ENCODE measurements around the gene TBC1D9. TPM values are rescaled to one million over a fixed set of nuclear protein-coding genes. Genes with fewer than 3 reads are reported as not detected.

The TBC1D9 gene
- total RNA-seq, 2 experiments from 2014 or later = 0.04 TPM; not detected in 1

DNA sequence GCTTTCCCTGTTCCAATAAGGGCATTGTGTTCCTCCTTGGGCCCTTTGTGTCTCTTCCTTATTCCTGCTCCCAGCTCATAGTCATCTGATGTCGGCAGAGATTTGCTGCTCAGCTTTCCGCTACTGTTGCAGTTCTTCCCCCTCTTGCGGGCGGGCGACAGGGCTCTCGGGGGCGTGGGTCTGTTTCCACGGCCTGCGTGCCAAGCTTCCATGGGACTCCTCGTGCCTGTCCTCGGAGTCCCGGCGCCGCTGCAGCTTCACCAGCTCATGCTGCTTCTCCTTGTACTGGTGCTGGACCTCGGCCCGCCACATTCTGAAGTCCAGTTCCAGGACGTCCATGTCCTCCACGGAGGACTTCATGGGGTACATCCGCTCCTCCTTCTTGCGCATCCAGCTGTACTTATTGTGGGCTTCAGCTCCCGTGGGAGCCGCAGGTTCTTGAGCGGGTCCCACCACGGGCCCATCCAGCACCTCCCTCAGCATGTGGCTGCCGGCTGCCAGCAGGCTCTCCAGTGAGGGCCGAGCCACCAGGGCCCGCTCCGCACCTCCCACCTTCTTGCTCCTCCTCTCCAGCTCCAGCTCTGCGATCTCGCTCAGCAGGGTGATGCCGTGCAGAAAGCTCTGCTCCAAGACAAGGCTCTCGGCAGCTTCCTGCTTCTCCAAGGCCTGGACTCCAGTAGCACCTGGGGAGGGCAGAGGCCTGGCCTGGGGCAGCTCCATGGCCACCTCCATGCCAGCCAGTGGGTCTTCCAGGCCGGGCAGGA lies 113.3 kb downstream of the TBC1D9 start:
- H3K27me3 Mint-ChIP-seq = peaks cover 8% of the 10 kb centered on the region
- no peaks in the 10 kb centered on the region for H3K4me1 Mint-ChIP-seq
- POLR2A ChIA-PET = no interaction called here
- H3K4me3 Mint-ChIP-seq = no peak overlapping the region
- H3K9me3 Mint-ChIP-seq = no peaks in the 10 kb centered on the region
- H3K36me3 Mint-ChIP-seq (ENCODE audit: low read depth) = no peaks in the 10 kb centered on the region
- DNase-seq = no peak
- CTCF ChIA-PET = interaction anchor here (1.4 kb wide), 1 partner anchor 11 kb away, joined by 3 read pairs; no protein-coding TSS in a partner anchor
- no peak overlapping the region for H3K27ac Mint-ChIP-seq

DNA sequence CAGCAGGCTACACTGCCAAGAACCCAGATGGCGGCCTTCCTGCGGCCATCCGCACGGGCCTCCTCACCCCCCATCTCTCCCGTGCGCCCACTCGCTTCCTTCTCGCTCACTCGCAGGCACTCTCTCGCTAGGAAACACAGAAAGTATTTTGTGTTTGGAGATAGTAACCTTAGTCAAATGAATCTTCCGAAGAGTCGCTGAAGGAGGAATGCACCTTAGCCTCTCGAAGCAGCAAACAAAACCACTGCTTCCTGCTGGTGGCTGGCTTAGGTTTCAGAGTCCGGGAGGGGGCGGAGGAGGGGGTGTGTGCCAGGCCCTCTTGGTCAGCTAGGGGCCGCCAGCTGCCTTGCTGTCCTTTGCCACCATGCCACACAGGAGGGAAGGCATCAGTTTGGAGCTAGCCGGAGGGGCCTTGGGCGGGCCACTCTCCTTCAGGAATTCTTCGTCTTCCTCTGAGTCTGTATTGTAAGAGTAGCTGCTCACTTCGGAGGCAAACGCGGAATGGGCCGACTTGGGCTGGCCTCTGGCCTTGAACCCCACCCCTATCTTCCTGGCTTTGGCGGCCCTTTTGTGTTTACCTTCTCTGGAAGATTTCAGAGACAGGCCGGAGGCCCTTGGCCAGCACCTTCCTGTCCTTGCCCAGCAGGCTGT lies 114.3 kb downstream of the TBC1D9 start:
- DNase-seq = no peak
- Mint-ChIP-seq H3K36me3 (ENCODE audit: low read depth) (no peaks in the 10 kb centered on the region), H3K27me3 (peaks cover 12% of the 10 kb centered on the region), H3K9me3 (no peaks in the 10 kb centered on the region), H3K27ac (no peak overlapping the region), H3K4me3 (no peak overlapping the region), H3K4me1 (no peaks in the 10 kb centered on the region)
- CTCF ChIA-PET = interaction anchor here (1.4 kb wide), 1 partner anchor 10 kb away, joined by 3 read pairs; no protein-coding TSS in a partner anchor
- POLR2A ChIA-PET = no interaction called here

- Mint-ChIP-seq H3K4me3 (no peak overlapping the region), H3K9me3 (no peaks in the 10 kb centered on the region), H3K4me1 (no peaks in the 10 kb centered on the region), H3K27ac (no peak overlapping the region), H3K27me3 (peaks cover 8% of the 10 kb centered on the region), H3K36me3 (ENCODE audit: low read depth) (no peaks in the 10 kb centered on the region)
- ChIA-PET POLR2A (no interaction called here), CTCF (no interaction called here)
- no peak for DNase-seq
These were observed 115.1 kb downstream of the TBC1D9 start for GRCh38 chr4:140641105-140641555.

- Mint-ChIP-seq H3K4me1 (no peaks in the 10 kb centered on the region), H3K9me3 (no peaks in the 10 kb centered on the region), H3K27me3 (peaks cover 8% of the 10 kb centered on the region), H3K36me3 (ENCODE audit: low read depth) (no peaks in the 10 kb centered on the region), H3K27ac (no peak overlapping the region), H3K4me3 (no peak overlapping the region)
- ChIA-PET CTCF (no interaction called here), POLR2A (no interaction called here)
- no peak for DNase-seq
These were observed 115.9 kb downstream of the TBC1D9 start for GRCh38 chr4:140640150-140640748.

- POLR2A ChIA-PET = no interaction called here
- DNase-seq = no peak
- no peak overlapping the region for H3K4me3 Mint-ChIP-seq
These were observed 117.1 kb downstream of the TBC1D9 start for GRCh38 chr4:140639066-140639465.

DNA sequence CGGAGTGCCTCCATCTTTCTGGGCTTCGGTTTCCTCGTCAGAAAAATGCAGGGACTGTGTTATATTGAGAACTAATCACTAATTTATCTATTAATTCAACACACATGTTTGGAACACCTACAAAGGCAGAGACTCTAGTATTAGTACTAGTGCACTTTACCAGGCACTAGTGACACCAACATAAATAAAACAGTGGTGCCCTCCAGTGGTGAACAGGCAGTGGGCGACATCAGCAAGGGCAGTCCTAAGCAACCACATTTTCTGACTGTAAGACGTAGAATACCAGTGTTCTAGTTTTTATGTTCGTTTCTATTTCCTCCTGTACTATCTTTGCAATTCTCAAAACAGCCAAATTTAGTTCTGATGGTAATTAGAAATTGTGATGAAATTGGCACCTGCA lies 118.3 kb downstream of the TBC1D9 start:
- ChIA-PET CTCF (no interaction called here), POLR2A (no interaction called here)
- no peaks in the 10 kb centered on the region for H3K9me3 Mint-ChIP-seq
- peaks cover 8% of the 10 kb centered on the region for H3K27me3 Mint-ChIP-seq
- H3K4me1 Mint-ChIP-seq = no peaks in the 10 kb centered on the region
- H3K36me3 Mint-ChIP-seq (ENCODE audit: low read depth) = no peaks in the 10 kb centered on the region
- no peak overlapping the region for H3K4me3 Mint-ChIP-seq
- H3K27ac Mint-ChIP-seq = no peak overlapping the region
- DNase-seq = peak; percentile 58

More at GRCh38 chr4:140639066-140639465, 117.1 kb downstream of the TBC1D9 start:
- Mint-ChIP-seq H3K36me3 (ENCODE audit: low read depth) (no peaks in the 10 kb centered on the region), H3K9me3 (no peaks in the 10 kb centered on the region), H3K4me1 (no peaks in the 10 kb centered on the region), H3K27ac (no peak overlapping the region), H3K27me3 (peaks cover 8% of the 10 kb centered on the region)
- CTCF ChIA-PET = interaction anchor here (0.6 kb wide), 1 partner anchor 691 kb away, joined by 3 read pairs; no protein-coding TSS in a partner anchor

GRCh38 chr4:140635606-140636005 lies 120.6 kb downstream of the TBC1D9 start:
- CTCF ChIA-PET = interaction anchor here (0.6 kb wide), 1 partner anchor 162 kb away, joined by 3 read pairs; no protein-coding TSS in a partner anchor

DNA sequence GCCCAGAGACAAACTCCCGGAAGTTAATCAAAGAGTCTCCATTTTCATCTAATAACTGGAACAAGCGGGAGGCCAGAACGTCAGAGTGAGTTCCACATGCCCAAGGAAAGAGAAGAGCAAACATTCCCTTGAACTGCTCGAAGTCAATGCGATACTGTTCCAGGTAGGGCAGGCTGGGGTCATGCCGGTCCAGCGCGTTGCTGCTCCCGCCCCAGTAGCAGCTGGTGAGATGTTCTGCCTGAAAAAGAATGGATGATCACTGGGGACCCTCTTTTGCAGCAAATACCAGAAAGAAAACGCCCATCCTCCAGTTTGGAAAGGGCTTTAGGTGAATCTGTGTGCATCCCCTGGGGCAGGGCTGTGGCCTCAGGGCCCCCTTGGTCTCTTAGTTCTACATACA lies 122.2 kb downstream of the TBC1D9 start:
- ChIA-PET CTCF (no interaction called here), POLR2A (no interaction called here)
- Mint-ChIP-seq H3K4me3 (no peak overlapping the region), H3K27ac (no peak overlapping the region), H3K36me3 (ENCODE audit: low read depth) (no peaks in the 10 kb centered on the region), H3K9me3 (no peaks in the 10 kb centered on the region), H3K27me3 (peaks cover 8% of the 10 kb centered on the region), H3K4me1 (no peaks in the 10 kb centered on the region)
- DNase-seq = no peak

More at GRCh38 chr4:140635606-140636005, 120.6 kb downstream of the TBC1D9 start:
- POLR2A ChIA-PET = no interaction called here
- Mint-ChIP-seq H3K27ac (no peak overlapping the region), H3K4me3 (no peak overlapping the region), H3K9me3 (no peaks in the 10 kb centered on the region), H3K4me1 (no peaks in the 10 kb centered on the region), H3K36me3 (ENCODE audit: low read depth) (no peaks in the 10 kb centered on the region), H3K27me3 (peaks cover 7% of the 10 kb centered on the region)
- DNase-seq = no peak

DNA sequence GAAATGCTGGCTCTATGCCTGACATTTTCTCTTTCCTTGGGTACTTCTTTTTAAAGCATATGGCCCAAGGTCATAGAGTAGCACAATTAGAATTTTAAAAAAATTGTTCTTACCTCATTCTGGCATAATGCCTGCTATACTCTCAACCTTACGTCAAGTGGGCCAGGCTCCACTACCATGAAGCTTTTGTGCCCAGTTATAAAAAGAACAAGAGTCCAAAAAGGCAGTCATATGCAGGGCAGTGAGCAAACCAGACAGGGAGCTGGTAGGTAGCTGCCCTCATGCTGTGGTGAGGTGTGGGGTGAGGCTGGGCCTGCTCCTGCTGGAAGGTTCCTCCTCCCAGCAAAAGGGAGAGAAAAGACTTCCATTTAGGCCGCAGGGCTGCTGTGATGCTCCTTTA lies 123.1 kb downstream of the TBC1D9 start:
- POLR2A ChIA-PET = interaction anchor here (0.6 kb wide), 1 partner anchor 160 kb away, joined by 5 read pairs; no protein-coding TSS in a partner anchor
- Mint-ChIP-seq H3K27me3 (peaks cover 8% of the 10 kb centered on the region), H3K4me3 (no peak overlapping the region), H3K36me3 (ENCODE audit: low read depth) (no peaks in the 10 kb centered on the region), H3K27ac (no peak overlapping the region), H3K9me3 (no peaks in the 10 kb centered on the region), H3K4me1 (no peaks in the 10 kb centered on the region)
- CTCF ChIA-PET = no interaction called here
- no peak for DNase-seq

DNA sequence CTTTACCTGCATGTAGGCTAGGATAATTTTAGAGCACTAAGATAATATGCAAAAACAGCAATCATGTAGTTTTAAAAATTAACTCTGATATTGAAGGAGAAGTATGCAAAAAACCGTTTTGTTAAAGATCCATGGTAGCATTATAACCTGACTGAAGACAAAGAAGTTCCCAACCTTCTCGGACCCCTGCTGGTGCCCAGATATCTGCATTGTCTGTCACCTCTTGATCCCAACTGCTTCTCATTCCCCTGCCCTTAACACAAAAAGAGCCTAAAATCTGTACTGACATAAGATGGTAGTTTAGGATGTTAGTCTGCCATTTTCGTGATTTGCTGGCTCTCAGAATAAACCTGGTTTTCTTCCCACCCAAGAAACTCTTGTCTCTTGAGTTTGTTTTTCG lies 125.9 kb downstream of the TBC1D9 start:
- Mint-ChIP-seq H3K36me3 (ENCODE audit: low read depth) (no peaks in the 10 kb centered on the region), H3K9me3 (no peaks in the 10 kb centered on the region), H3K4me1 (no peaks in the 10 kb centered on the region), H3K4me3 (no peak overlapping the region), H3K27me3 (peaks cover 8% of the 10 kb centered on the region), H3K27ac (no peak overlapping the region)
- ChIA-PET CTCF (no interaction called here), POLR2A (no interaction called here)
- no peak for DNase-seq

- no peaks in the 10 kb centered on the region for H3K4me1 Mint-ChIP-seq
- CTCF ChIA-PET = interaction anchor here (1.2 kb wide), 1 partner anchor 104 kb away, joined by 3 read pairs; the partner anchor contains the start of gene ELMOD2
- H3K9me3 Mint-ChIP-seq = no peaks in the 10 kb centered on the region
- no peak overlapping the region for H3K27ac Mint-ChIP-seq
- no peak for DNase-seq
- H3K27me3 Mint-ChIP-seq = peaks cover 9% of the 10 kb centered on the region
- POLR2A ChIA-PET = no interaction called here
- no peak overlapping the region for H3K4me3 Mint-ChIP-seq
- H3K36me3 Mint-ChIP-seq (ENCODE audit: low read depth) = no peaks in the 10 kb centered on the region
These were observed 128.2 kb downstream of the TBC1D9 start for GRCh38 chr4:140628016-140628415.

- Mint-ChIP-seq H3K27me3 (peaks cover 9% of the 10 kb centered on the region), H3K4me3 (no peak overlapping the region), H3K27ac (no peak overlapping the region), H3K4me1 (no peaks in the 10 kb centered on the region), H3K9me3 (no peaks in the 10 kb centered on the region), H3K36me3 (ENCODE audit: low read depth) (no peaks in the 10 kb centered on the region)
- ChIA-PET CTCF (no interaction called here), POLR2A (no interaction called here)
- no peak for DNase-seq
These were observed 129.4 kb downstream of the TBC1D9 start for GRCh38 chr4:140626661-140627376.

Data from activated CD4-positive, alpha-beta T cell treated with anti-CD3 and anti-CD28 coated beads, Interleukin-2, amount 10 ng/mL, durations not matched to agents 7 days and 5 days (primary cell).